BJ (cell line): Measurements from ENCODE around the gene WNT3. TPM values are rescaled to one million over a fixed set of nuclear protein-coding genes. Genes with fewer than 3 reads are reported as not detected.

Experiments used
- CTCF ChIA-PET: fragments of 350-600 bp; formaldehyde crosslinking; extraction: SDS; loops from one replicate; lab custom pipeline; 2021; ENCODE audit warnings: antibody characterized with exemption, inconsistent platforms; lab: Yijun Ruan, JAX
- POLR2A ChIA-PET: fragments of 300-600 bp; sonication (Branson Sonifier 250); formaldehyde crosslinking; extraction: SDS; loops from one replicate; lab custom pipeline; 2021; ENCODE audit warnings: antibody characterized with exemption; lab: Charles Lee
- DNase-seq: peaks from one replicate; pipeline ENCODE4 v3.0.0-alpha.2; 2011; ENCODE audit warnings: low read depth
- H3K27me3 ChIP-seq: 2 replicates; pipeline ENCODE4 v1.6.0; 2011; ENCODE audit warnings: low read length; ENCODE audit not compliant: control insufficient read depth, insufficient read depth
- H3K36me3 ChIP-seq: 2 replicates; pipeline ENCODE4 v1.5.1; 2011; ENCODE audit warnings: low read length; ENCODE audit not compliant: control insufficient read depth, insufficient read depth
- H3K4me3 ChIP-seq: 2 replicates; pipeline ENCODE4 v1.5.1; 2011; ENCODE audit warnings: low read depth, mild to moderate bottlenecking, control low read depth, low read length
- polyA plus RNA-seq: library from polyadenylated mRNA; depleted of rRNA; stranded (reverse); fragments of >200 nt; gene quantifications from 2 replicates; pipeline ENCODE4 v1.2.3, GENCODE V29; 2011
- TF ChIP-seq, protein P1 (sequence below): IDR thresholded peaks from 2 replicates; pipeline ENCODE4 v1.5.1; 2011; ENCODE audit warnings: low read depth, mild to moderate bottlenecking, control low read depth, inconsistent platforms, low read length, moderate library complexity; ENCODE audit not compliant: insufficient read depth

WNT3 gene
- polyA plus RNA-seq, 1 experiment, result 2.8 TPM

DNA sequence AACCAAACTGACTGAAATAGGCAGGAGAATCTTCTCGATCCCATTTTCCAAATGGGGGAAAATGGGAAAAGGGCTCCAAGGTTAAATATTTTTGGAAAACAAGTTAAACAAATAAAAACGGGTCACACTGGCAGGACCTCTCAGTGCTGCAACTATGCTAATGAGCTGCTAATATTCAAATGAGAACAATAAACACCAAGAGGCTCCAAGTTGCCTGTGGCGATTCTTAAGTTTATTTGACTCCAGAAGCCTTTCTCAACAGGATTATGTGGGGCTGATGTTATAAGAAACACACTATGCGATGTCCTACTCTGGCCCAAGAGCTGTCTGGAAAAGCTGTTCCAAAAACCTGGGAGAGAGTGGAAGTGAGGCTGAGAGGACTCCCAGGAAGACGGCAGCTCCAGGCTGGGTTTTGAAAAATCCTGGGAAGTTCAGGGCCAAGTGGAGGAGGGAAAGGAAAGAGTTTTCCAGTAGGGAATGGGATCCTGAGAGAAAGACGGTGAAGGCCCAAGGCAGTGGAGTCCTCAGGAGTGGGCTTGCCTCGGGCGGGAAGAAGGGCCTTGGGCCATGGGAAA is 21.4 kb downstream of the WNT3 start:
- Histone ChIP-seq H3K36me3 (no peaks in the 10 kb centered on the region), H3K27me3 (peaks cover 22% of the 10 kb centered on the region), H3K4me3 (no peak overlapping the region)
- ChIA-PET POLR2A (no interaction called here), CTCF (interaction anchor here (1.9 kb wide), 1 partner anchor 20 kb away, joined by 5 read pairs; no protein-coding TSS in a partner anchor)
- DNase-seq, result no peak
- TF ChIP-seq, protein P1, sequence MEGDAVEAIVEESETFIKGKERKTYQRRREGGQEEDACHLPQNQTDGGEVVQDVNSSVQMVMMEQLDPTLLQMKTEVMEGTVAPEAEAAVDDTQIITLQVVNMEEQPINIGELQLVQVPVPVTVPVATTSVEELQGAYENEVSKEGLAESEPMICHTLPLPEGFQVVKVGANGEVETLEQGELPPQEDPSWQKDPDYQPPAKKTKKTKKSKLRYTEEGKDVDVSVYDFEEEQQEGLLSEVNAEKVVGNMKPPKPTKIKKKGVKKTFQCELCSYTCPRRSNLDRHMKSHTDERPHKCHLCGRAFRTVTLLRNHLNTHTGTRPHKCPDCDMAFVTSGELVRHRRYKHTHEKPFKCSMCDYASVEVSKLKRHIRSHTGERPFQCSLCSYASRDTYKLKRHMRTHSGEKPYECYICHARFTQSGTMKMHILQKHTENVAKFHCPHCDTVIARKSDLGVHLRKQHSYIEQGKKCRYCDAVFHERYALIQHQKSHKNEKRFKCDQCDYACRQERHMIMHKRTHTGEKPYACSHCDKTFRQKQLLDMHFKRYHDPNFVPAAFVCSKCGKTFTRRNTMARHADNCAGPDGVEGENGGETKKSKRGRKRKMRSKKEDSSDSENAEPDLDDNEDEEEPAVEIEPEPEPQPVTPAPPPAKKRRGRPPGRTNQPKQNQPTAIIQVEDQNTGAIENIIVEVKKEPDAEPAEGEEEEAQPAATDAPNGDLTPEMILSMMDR, result no peak

DNA sequence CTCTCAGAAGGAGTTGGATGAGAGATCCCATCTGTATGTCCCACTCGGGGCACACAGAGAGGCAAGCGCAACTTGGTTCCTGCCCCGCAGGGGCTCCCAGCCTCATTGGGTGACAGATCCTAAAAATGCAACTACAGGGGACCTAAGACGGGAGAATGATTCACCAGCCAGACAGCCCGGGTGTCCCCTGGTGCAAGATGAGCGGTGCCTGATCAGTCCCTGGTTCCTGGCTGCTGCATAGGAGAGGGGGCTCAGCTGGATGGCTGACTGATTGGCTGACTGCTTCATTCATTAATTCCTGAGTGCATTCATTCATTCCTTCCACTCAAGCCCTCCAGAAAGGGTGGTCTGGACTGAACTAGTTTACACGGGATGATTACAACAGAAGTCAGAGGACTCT is 22.0 kb downstream of the WNT3 start:
- H3K4me3 ChIP-seq, result no peak overlapping the region
- TF ChIP-seq, protein P1, result no peak
- POLR2A ChIA-PET, result no interaction called here
- H3K36me3 ChIP-seq, result no peaks in the 10 kb centered on the region
- no peak for DNase-seq
- CTCF ChIA-PET, result interaction anchor here (1.9 kb wide), 1 partner anchor 19 kb away, joined by 5 read pairs; no protein-coding TSS in a partner anchor
- peaks cover 21% of the 10 kb centered on the region for H3K27me3 ChIP-seq

- H3K36me3 ChIP-seq, result no peaks in the 10 kb centered on the region
- H3K4me3 ChIP-seq, result no peak overlapping the region
- TF ChIP-seq, protein P1, result no peak
- no peak for DNase-seq
- H3K27me3 ChIP-seq, result peaks cover 21% of the 10 kb centered on the region
- CTCF ChIA-PET, result interaction anchor here (1.9 kb wide), 1 partner anchor 19 kb away, joined by 5 read pairs; no protein-coding TSS in a partner anchor
- POLR2A ChIA-PET, result no interaction called here
Measured at GRCh38 chr17:46796084-46796483, 22.4 kb downstream of the WNT3 start.

DNA sequence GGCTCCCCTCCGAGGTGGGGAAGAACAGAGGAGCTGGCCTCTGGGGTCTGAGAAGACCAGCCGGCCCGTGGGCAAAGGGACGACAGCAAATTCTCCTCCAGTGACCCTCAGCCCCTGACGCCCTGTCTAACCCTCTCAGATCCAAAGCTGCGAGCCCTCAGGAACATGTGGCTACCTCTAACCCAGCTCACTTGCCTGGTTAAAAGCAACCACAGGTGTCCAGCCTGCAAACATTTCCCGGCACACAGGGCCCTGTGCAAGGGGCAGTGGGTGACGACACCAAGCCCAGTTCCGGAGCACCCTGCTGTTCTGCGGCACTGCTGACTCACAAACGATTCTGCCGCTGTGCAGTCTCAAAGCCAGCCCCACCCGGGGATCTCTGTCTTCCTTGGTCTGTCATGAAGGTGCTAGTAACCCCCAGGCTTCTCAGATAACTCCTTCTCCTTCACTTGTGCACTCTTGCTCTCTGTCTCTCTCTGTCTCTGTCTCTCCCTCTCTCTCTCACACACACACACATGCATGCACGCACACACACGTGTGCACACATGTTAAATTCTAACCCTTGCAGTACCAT is 23.0 kb downstream of the WNT3 start:
- no peak for DNase-seq
- Histone ChIP-seq H3K27me3 (peaks cover 22% of the 10 kb centered on the region), H3K4me3 (no peak overlapping the region), H3K36me3 (no peaks in the 10 kb centered on the region)
- CTCF ChIA-PET, result interaction anchor here (1.9 to 2.5 kb wide), 2 partner anchors 18 to 27 kb away, joined by 5 to 9 read pairs; no protein-coding TSS in a partner anchor
- POLR2A ChIA-PET, result no interaction called here
- TF ChIP-seq, protein P1, result no peak

- TF ChIP-seq, protein P1, result no peak
- Histone ChIP-seq H3K36me3 (no peaks in the 10 kb centered on the region), H3K4me3 (no peak overlapping the region), H3K27me3 (peaks cover 23% of the 10 kb centered on the region)
- ChIA-PET CTCF (interaction anchor here (0.7 to 2.5 kb wide), 3 partner anchors 11 to 28 kb away, joined by 3 to 9 read pairs (median 7); no protein-coding TSS in a partner anchor), POLR2A (no interaction called here)
- DNase-seq, result no peak
Measured at GRCh38 chr17:46794318-46794717, 24.2 kb downstream of the WNT3 start.
